Right ventricle myocardium superior (tissue), 1 donor: ENCODE data around the gene AOPEP. TPM values are rescaled to one million over a fixed set of nuclear protein-coding genes. Genes with fewer than 3 reads are reported as not detected.

Source experiments
- ATAC-seq: fragments of 200-7000 bp; cut with Tn5 transposase; one replicate; pipeline ENCODE4 v1.9.1; 2020; ENCODE audit warnings: mild to moderate bottlenecking; ENCODE audit not compliant: poor library complexity
- DNase-seq: peaks from one replicate; pipeline ENCODE4 v3.0.0-alpha.2; 2020
- intact Hi-C: fragments of 100-400 bp; cut with DNase I; formaldehyde crosslinking; loops from one replicate; pipeline ENCODE4 v1.11.2; 2022
- total RNA-seq: library from RNA; stranded (reverse); fragmentation: NEBNext Ultra II Directional; extraction: Animal tissue kit (Norgen Biotek cat#: 25700); gene quantifications from one replicate; pipeline ENCODE4 v1.2.1, GENCODE V29; 2021
- donor health status: DM: no; HTN: yes; CAD: no; lungs with severe emphysema.

The AOPEP gene
- total RNA-seq, 1 donor from 2014 or later: 158 TPM

DNA sequence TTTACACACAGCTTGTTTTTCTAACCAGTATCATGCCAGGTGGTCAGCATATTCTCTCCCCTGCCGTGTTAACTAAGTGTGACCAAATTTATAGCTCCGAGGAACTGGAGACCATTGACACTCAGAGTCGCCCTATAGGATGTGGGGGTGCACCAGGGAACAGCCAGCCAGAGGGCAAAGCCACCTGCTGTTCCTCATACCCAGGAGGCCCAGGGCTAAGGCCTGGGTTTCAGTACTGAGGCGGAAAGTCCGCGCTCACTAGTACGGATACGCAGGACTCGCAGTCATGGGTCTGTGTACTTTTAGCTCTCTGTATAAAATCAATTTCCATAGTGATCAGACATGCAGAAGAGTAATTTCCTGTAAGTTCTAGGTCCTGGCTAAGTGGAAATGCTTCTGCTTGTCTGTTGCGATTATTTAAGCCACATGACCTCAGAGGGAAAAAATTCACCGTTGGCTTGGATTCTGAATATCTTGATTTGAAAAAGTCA, 247.0 kb downstream of the AOPEP start:
- ATAC-seq: no peak
- DNase-seq: no peak
- intact Hi-C loops: no loop called here

DNA sequence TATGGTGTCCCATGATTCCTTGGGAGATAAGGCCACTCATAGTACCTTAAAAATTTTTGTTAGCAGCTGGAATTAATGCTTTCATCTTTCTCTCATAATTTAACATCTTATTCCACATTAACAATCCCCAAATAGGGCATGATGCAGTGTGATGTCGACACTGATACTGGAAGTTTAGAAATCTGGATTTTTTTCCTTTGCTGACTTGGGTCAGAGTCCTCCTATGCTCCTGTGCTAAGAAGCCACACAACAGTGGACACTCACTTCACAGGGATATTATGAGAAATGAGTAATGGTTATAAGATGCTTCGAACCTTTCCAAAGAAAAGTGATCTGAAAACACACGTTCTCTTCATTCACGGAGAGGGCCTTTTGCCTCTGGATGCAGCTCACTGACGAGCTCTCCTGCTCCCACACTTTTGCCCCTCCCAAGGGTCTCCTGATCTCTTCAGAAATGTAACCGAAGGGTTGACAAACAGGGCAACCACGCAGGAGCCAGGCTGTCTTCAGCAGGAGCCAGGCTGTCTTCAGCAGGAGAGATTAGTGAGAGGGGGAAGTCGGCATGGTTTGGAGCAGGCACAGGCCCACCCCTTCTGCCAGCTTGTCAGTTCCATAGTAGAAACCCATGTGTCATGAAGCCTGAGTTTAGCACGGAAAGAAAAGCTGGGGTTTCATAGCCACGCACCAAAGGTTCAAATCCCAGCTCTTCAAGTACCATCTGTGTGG, 247.8 kb downstream of the AOPEP start:
- intact Hi-C loops: no loop called here
- ATAC-seq: no peak
- no peak for DNase-seq

DNA sequence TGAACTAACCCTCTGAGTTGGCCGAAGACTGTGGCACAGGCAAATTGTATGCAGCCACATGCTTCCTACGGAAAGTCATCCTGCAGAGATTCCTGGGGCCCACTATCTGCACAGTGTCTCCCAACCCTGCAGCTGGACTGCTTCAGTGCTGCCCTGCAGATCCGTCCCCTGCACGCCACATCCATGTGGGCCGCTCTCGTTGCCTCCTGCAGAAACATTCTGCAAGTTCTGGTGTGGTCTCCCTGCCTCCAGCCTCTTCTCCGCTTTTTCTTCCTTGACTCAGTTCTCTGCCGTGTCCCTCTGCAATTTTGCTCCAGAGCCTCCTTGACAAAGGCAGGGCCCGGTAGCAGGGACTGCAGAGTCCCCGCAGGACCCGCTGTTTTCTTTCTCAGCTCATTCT, 249.0 kb downstream of the AOPEP start:
- intact Hi-C loops: no loop called here
- DNase-seq: no peak
- no peak for ATAC-seq

DNA sequence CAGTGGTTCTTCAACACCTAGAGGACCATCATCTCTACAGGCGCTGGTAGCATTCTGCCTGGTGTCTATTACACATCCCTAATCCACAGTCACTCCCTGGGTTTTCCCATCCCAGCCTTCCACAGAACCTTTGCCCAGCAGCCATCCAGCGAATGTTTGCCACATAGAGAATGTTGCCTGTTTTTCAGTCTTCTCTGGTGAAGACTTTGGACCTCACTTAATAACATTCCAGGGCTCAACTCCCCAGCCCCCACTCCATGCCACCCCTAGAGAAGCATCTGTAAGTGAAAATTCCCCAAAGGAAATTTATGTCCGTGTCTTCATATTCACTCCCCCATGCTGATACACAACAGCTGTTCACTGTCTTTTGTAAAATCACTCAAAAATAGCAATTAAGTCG, 249.6 kb downstream of the AOPEP start:
- intact Hi-C loops: no loop called here
- ATAC-seq (no peak), DNase-seq (no peak)

DNA sequence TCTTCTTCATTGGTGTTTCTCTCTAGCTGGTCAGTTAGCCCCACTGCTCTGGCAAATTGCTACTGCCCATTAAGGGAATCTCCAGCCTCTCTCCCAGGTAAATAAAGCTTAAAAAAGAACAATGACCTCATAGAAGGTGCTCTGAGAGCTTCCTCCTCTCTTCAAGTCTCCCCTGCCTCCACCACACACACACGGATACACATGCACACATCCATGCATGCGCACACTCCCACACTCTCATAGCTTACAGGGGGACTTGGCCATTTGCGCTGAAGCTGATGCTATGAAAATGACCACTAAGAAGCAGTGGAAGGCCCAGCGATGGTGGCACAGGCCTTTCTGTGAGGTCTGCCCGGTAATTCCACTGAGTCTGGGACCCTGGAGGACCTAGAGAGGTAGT, 250.9 kb downstream of the AOPEP start:
- DNase-seq: no peak
- intact Hi-C loops: no loop called here
- ATAC-seq: no peak

DNA sequence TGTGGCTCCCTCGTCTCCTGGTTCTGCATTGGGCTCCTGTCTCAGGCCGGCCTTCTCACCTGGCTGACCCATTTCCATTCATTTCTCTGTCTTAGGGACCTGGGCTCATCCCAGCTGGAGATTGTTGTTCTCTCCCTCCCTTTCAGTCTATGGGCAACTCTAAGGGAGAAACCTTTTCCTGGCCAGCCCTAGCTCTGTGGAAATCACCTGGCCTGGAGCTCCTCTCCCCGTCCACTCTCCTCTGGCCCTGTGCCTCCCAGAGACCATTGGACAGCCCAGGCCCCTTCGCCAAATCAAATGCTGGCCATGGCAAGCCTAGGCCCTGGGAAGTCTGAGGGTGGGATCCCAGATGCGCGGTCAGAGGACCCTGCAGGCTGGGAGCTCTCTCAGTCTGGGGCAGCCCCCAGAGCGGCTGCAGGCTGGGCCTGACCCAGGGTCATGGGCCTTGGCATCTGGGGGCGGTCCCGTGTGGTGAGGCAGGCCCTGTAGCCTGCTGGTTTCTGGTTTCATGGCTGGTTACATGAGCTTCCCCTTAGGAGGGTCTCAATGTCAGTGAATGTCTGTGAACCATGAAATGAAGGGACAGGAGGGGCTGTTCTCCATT, 253.5 kb downstream of the AOPEP start:
- DNase-seq: no peak
- ATAC-seq: no peak
- intact Hi-C loops: no loop called here

DNA sequence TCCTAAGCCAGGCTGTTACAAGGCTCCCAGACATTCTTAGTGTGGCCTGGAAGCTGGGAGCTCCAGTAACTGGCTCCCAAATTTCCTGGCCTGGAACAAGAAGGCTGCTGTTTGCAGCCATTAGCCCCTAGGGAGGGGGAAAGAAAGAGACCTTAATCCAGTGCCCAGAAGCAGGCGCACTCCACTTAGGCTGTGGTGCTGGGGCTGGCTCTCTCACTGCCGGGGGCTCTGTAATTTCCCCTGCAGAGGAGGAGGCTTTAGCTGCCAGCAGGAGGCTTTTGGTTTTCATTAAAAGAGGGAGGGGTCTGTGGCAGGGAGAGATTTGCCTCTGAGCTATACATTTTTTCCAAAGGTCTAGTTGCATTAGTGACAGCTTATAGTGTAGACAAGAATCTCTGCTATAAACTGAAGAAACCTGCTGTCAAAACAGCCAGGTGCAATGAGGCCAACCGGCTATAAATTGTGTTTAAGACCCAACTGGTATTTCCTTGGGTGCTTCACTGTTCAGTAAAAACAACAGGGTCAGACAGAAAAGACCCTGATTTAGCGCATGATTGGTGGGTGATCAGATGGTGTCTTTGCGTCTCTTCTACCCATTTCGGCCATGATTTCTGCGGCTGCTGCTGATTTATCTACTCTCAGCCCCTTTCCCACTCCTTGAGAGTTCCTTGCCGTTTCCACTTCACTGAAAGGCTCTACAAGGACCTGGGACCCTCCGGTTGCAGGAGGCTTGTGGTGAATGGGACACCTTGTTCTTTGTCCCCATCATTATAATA, 254.6 kb downstream of the AOPEP start:
- no peak for ATAC-seq
- intact Hi-C loops: no loop called here
- no peak for DNase-seq

DNA sequence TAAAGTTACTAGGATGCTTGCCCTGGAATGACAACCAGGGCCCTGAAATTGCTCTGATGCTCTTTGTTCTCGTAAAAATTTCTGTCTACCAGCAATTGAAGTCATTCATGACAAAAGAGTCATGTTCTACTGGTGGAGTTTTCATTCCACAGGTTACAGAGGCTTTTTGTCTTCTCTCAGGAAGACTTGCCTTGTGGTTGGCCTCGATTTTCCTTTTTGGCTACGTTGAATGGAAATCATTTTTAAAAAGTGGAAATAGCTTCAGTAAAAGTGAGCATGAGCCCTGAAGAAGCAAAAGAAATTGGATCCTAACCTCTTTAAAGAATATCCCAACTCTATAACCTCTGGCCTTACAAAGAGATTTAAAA, 255.2 kb downstream of the AOPEP start:
- no peak for DNase-seq
- intact Hi-C loops: no loop called here
- no peak for ATAC-seq

DNA sequence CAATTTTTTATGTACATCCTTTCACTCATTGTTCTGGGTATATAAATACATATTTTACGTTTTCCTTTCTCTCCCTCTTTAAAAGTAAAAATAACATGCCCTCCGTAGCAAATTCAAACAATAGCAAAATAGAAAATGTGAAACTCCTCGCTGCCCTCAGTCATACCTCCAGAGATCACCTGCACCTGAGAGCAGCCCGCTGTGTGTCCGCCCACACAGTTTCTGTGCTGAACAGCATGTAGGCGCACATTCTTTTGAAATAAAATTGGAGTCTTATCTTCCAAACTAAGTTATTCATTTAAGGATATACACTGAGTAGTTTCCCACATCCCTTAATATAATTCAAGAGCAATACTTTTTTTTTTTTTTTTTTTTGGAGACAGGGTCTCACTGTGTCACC, 255.7 kb downstream of the AOPEP start:
- intact Hi-C loops: no loop called here
- ATAC-seq: no peak

DNA sequence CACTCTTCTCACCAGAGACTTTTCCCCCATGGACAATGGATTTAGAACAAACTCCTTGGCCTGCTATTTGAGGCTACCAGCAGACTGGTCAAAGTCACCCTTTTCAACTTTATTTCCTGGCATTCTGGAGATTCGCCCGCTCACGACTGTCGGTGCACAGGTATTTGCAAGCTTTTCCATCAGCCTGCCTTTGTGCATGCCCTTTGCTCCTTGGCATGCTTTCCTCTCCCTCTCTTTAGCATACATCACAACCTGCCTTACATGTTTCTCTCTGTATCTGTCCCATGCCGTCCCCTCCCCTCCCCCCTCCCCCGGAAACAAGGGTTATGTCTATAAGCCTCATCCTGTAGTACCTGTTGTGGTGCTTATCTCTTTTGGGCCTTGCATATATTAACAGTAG, 257.1 kb downstream of the AOPEP start:
- DNase-seq (no peak), ATAC-seq (no peak)
- intact Hi-C loops: no loop called here

More for the DNA sequence above, 255.7 kb downstream of the AOPEP start:
- DNase-seq: no peak

DNA sequence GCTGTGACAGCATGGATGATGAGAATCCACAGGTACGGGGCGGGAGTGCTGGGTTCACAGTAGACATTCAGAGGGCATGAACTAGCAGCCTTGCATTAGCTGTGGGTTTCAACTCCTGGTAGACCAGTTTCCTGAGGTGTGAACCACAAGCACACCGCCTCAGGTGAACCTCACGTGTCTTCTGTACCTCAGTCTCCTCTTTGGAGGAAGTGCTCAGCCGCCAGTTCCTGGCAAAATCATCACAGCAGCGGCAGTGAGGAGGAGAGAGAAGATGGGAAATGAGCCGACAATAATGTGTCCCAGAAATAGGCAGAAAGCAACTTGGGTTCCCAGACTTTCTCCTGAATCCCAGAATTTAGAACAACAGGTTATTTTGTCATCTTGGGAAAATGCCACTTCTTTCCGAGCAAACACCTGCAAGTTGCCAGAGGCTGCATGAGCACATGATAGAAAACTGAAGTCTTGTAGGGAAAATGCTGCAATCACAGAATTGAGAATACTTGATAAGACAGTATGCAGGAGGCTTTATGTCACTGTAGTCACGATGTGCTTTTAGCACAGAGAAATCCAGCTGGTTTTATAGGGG, 258.5 kb downstream of the AOPEP start:
- intact Hi-C loops: no loop called here
- DNase-seq: no peak
- no peak for ATAC-seq

DNA sequence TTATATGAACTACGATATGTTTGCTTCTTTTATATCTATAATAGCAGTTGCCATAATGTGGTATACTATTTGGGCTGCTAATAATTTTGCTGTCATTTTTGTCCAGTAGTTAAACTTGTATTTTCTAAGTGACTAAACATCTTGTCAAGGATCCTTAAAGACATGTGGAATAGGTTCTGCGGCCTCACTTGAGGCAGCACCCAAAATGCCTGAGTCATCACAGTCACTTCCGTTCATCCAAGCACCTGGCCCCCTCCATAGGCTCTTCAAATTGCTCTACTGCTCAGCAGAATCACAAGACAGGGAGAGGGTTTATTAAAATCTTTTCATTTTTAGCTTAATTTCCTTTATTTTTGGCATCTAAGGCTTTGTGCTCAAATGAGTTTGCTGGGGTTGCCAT, 259.1 kb downstream of the AOPEP start:
- DNase-seq (no peak), ATAC-seq (no peak)
- intact Hi-C loops: no loop called here

DNA sequence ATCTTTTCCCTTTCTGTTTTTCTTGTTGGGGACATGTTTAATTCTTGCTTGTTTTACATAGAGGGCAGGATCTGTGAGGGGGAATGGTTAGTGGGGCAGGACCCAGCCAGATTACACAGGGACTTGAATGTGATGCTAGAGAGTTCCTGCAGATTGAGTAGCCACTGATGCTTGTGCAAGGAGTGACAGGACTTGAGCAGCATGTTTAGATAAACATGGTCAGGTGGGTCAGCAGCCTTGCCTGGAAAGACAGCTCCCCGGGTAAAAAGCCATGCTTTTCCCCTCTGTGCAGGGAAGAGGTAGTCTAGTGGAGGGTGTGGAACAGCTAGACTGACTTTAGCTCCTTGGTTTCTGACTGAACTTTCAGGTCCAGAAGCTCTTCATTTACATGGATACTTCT, 261.2 kb downstream of the AOPEP start:
- intact Hi-C loops: no loop called here
- ATAC-seq (no peak), DNase-seq (no peak)

DNA sequence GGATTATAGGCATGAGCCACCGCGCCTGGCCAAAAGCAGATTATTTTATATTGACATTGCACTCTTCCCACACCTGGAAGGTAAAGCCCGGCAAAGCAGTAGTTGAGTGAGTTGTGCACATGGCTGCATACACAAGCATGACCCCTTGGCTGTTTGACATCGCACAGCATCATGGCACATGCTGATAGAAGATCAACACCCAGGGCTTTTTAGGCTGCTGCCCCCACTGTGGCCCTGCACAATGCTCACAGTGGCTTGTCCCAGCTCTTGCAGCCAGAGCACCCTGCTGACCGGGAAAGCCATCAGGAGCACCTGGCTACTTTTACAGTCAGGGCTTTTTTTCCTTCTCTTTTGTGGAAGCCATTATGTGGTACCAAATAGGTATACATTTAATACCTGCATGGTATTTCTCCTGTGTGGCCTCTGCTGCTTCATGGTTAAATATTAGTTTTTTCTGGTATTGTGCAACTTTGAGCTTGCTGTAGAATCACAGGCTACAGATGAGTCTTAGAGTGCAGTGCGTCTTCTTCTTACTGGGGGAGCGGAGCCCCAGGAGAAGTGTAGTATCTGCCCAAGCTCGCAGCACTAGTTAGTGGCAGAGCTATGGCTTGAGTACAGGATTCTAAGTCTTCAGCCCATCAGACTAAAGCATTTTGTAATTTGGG, 264.5 kb downstream of the AOPEP start:
- DNase-seq (no peak), ATAC-seq (no peak)
- intact Hi-C loops: no loop called here

DNA sequence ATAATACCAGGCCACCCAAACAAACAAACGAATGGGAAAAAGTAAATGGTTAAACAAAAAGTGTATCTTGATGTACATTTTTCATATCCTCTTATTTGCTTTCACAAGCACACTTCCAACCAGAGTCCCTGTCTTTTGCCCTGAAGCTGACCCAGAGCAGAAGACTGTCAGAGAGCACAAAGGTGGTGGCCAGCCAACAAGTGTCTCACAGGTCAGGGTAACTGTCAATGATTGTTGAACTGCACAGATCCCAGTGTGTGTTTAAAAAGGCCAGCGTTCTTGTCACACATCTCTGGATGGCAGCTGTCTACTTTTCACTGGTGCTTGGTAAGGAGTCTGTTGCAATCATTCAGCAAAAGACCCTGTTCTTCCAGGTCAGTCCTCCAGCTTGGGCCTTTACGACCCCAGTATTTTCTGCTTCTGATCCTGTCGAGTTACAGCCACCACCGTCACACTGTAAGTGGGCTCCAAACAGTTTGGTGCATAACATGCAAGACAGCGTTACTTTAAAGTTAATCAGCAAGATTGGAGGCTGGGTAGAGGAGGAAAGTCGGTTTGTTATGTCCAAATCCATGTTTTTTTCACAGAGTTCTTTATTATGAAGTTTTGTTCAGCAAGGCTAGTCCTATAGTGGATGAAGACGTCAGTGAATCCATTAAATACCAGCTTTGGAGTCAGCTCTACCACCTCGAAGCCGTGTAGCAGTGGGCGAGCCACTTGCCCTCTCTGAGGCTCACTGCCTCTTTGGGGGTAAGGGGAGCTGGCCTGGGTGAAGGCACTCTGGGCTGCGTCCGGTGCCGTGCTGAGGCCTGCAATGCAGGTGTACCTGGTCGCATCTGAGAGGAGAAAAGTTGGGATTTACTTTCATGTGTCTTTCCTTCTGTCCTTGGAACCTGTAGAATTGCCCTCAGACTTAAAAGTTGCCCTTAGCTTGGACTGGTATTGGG, 265.7 kb downstream of the AOPEP start:
- intact Hi-C loops: no loop called here
- ATAC-seq: peak; percentile 32
- no peak for DNase-seq

DNA sequence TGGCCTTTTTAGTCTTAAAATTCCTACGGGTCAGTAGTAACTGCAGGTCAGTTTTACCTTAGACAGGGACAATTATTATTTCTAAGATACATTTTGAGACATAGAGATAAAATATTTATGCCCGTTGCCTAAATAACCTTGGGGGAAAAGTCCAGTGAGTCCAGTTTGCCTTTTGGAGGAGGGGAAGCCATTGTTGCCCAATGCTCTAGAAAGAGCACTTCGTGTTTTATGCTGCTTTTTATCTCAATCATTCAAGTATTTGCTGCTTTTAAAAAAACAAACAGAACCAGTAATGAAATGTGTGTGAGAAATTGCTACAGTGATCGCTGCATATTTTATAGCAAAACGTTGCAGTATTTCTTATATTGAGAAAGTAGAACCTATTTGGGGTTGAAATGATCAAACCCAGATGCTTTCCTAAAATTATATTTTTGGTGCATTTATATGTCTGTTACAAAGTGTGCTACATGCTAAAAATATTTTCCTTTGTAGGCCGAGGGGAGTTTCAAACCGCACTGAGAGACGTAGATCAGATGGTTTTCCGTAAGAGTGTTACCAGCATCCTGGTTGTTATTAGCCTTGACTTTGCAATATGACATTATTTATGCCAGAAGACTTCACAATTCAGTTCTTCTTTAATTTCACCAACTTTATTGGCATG, 266.8 kb downstream of the AOPEP start:
- intact Hi-C loops: no loop called here
- DNase-seq: no peak

DNA sequence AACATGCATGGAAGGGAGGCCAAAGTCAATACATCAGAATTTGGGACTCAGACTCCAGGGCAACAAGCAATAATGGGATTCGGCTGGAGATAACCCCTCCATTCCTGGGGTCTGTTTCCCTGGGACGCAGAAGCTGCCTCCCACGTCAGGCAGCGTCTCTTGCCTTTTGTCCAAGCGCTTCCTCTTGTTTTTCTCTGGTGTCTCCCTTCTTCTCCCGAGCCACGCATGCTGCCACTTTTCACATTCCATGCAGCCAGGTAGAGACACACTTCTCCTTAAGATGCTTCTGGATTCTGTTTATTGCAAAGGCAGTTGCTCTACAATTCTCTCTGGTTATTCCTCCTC, 267.3 kb downstream of the AOPEP start:
- DNase-seq (no peak), ATAC-seq (no peak)
- intact Hi-C loops: no loop called here

More for the DNA sequence above, 266.8 kb downstream of the AOPEP start:
- no peak for ATAC-seq
